ENCODE measurements around the gene UBA7. TPM values are rescaled to one million over a fixed set of nuclear protein-coding genes. Genes with fewer than 3 reads are reported as not detected.

Gene UBA7
- total RNA-seq, 1 experiment from 2014 or later, result 0.85 TPM

GRCh38 chr3:49763981-49764380 lies 49.8 kb downstream of the UBA7 start:
- Histone ChIP-seq H2BK15ac (ENCODE audit: low read depth, low read length) (no peak overlapping the region), H2BK12ac (ENCODE audit: insufficient read length, low read depth, low read length) (no peak overlapping the region), H4K5ac (ENCODE audit: insufficient read length, low read depth, low read length) (no peak overlapping the region), H4K8ac (replicated peaks; ENCODE audit: insufficient read length, low read depth, low read length) (no peak overlapping the region), H2BK5ac (ENCODE audit: insufficient read length, low read length) (no peak overlapping the region), H4K91ac (ENCODE audit: insufficient read length, low read depth, low read length) (no peak overlapping the region), H4K20me1 (ENCODE audit: control insufficient read depth, insufficient read depth, insufficient read length) (no peaks in the 10 kb centered on the region), H3K79me1 (ENCODE audit: insufficient read depth, low read depth, low read length, poor library complexity, severe bottlenecking) (peaks cover 14% of the 10 kb centered on the region), H3K4me1 (ENCODE audit: insufficient read depth, low read length) (no peaks in the 10 kb centered on the region), H3K23me2 (ENCODE audit: insufficient read length, low read depth, low read length, poor library complexity, severe bottlenecking) (no peaks in the 10 kb centered on the region), H3K9ac (ENCODE audit: extremely low read depth, insufficient read length, low read length) (no peak overlapping the region), H3K79me2 (ENCODE audit: insufficient read depth, low read length) (no peaks in the 10 kb centered on the region; the same call in 1 of the 2 replicates), H2BK20ac (ENCODE audit: low read depth, low read length, poor library complexity, severe bottlenecking) (no peak overlapping the region), H3T11ph (ENCODE audit: low read length) (no peak overlapping the region), H3K23ac (ENCODE audit: insufficient read length, low read depth, low read length) (no peak overlapping the region), H3K14ac (ENCODE audit: insufficient read depth, low read length) (no peak overlapping the region), H2BK120ac (ENCODE audit: low read depth, low read length, poor library complexity, severe bottlenecking) (no peak overlapping the region), H3K4me2 (ENCODE audit: insufficient read depth, insufficient read length, low read length) (no peak overlapping the region), H3K4ac (ENCODE audit: low read depth, low read length) (no peak overlapping the region), H3K56ac (ENCODE audit: insufficient read length, low read depth, low read length) (no peak overlapping the region), H2AK5ac (ENCODE audit: insufficient read length, low read length) (no peak overlapping the region), H3K27ac (ENCODE audit: insufficient read length, low read depth, low read length) (no peak overlapping the region), H3K18ac (ENCODE audit: insufficient read length, low read depth, low read length) (no peak overlapping the region), H2AFZ (ENCODE audit: low read length) (no peak overlapping the region), H3K27me3 (ENCODE audit: insufficient read depth, low read length) (no peaks in the 10 kb centered on the region), H3K9me3 (ENCODE audit: control insufficient read depth, low read depth, low read length) (no peaks in the 10 kb centered on the region)
- Mint-ChIP-seq H3K4me1 (no peaks in the 10 kb centered on the region), H3K27me3 (ENCODE audit: low read depth) (no peaks in the 10 kb centered on the region), H3K9me3 (no peaks in the 10 kb centered on the region), H3K27ac (no peak overlapping the region), H3K4me3 (no peak overlapping the region), H3K36me3 (ENCODE audit: insufficient read depth in 1 of 3, low read depth in 3 of 3) (no peaks in the 10 kb centered on the region; a peak in 1 of 7 replicates)
- DNase-seq, result no peak
- whole genome bisulfite sequencing (ENCODE audit: extremely low coverage, insufficient read length, low lambda C conversion rate), result no CpG with 5 or more reads among the region's 4 CpGs
- TF ChIP-seq, protein P1, sequence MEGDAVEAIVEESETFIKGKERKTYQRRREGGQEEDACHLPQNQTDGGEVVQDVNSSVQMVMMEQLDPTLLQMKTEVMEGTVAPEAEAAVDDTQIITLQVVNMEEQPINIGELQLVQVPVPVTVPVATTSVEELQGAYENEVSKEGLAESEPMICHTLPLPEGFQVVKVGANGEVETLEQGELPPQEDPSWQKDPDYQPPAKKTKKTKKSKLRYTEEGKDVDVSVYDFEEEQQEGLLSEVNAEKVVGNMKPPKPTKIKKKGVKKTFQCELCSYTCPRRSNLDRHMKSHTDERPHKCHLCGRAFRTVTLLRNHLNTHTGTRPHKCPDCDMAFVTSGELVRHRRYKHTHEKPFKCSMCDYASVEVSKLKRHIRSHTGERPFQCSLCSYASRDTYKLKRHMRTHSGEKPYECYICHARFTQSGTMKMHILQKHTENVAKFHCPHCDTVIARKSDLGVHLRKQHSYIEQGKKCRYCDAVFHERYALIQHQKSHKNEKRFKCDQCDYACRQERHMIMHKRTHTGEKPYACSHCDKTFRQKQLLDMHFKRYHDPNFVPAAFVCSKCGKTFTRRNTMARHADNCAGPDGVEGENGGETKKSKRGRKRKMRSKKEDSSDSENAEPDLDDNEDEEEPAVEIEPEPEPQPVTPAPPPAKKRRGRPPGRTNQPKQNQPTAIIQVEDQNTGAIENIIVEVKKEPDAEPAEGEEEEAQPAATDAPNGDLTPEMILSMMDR (conservative IDR thresholded peaks at IDR 0.05), result no peak

Measured in H9 (cell line).